Measurements from ENCODE around the gene FGB. TPM values are rescaled to one million over a fixed set of nuclear protein-coding genes. Genes with fewer than 3 reads are reported as not detected.

Gene FGB
- total and polyA plus RNA-seq, 2 of the 13 experiments (the other 11 are each of a cell fraction or from before 2014, with no cell fraction given), result 226 to 784 TPM

DNA sequence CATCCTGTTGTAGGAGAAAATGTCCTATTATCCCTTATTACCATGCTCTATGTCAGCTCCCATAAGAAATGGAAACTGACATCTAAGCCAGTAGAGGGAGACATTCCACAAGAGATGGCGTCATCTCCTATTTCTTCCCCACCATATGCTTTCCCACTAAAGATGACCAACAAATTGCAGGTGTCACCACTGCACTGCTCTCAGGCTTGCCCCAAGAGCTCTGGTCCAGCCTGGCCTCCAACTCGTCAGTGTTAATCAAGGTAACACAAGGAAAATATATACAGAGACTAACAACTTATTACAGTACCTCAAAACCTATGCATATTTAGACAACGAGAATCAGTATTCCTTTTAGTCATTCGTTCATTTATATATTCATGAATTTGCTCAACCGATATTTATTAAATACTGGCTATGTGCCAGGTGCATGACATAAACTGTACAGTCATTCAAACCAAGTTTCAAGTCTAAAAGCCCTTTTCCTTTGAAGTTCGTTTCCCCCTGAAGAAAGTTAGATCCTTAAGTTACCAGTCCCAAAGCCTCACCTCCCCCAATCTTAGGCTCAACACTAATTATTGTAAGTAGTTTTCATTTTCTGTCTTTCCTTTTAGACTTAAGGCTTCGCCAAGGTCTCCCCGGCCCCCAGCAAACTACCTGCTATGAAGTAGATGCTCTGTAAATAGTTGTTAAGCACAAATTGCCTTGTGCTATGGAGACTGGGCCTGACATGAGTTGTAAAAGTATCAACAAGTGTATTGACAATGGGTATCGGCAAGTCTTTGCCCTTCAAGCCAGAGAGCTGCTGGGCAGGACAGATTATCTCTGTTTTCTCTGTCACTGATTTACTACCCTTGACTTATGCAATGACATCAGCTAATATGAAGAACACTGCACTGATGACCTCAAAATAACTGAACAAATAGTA is 3.1 kb upstream of the FGB start (continued):
- no peak for TF ChIP-seq MLXIP (CRISPR knock-in tag; IDR thresholded peaks at IDR 0.05; ENCODE audit: borderline replicate concordance)
- peak; percentile 77; the same call in 1 of the 2 replicates for TF ChIP-seq ZSCAN9 (CRISPR knock-in tag; IDR thresholded peaks at IDR 0.05; ENCODE audit: borderline replicate concordance)
- TF ChIP-seq RERE (CRISPR knock-in tag; IDR thresholded peaks at IDR 0.05; ENCODE audit: low read depth), result peak; percentile 99
- TF ChIP-seq ELF1 (CRISPR knock-in tag; IDR thresholded peaks at IDR 0.05), result no peak
- no peak for TF ChIP-seq MBNL3 (CRISPR knock-in tag; conservative IDR thresholded peaks at IDR 0.05)
- no peak for TF ChIP-seq ZFYVE20 (CRISPR knock-in tag; IDR thresholded peaks at IDR 0.05; ENCODE audit: borderline replicate concordance, low read depth)
- TF ChIP-seq MIXL1 (CRISPR knock-in tag; IDR thresholded peaks at IDR 0.05), result peak; percentile 97
- TF ChIP-seq ZNF180 (CRISPR knock-in tag; IDR thresholded peaks at IDR 0.05; ENCODE audit: borderline replicate concordance, low read depth), result no peak
- TF ChIP-seq RELA (CRISPR knock-in tag; IDR thresholded peaks at IDR 0.05), result no peak
- TF ChIP-seq SPEN (CRISPR knock-in tag; IDR thresholded peaks at IDR 0.05; ENCODE audit: low read depth), result peak; percentile 41; the same call in 1 of the 2 replicates
- no peak for TF ChIP-seq U2AF1 (optimal IDR thresholded peaks at IDR 0.05; ENCODE audit: low read depth, low read length)
- peak; percentile 84 for TF ChIP-seq DRAP1 (CRISPR knock-in tag; IDR thresholded peaks at IDR 0.05)
- no peak for TF ChIP-seq ZNF234 (CRISPR knock-in tag; conservative IDR thresholded peaks at IDR 0.05)
- no peak for TF ChIP-seq JARID2 (CRISPR knock-in tag; IDR thresholded peaks at IDR 0.05; ENCODE audit: insufficient replicate concordance)
- TF ChIP-seq RARA (CRISPR knock-in tag; IDR thresholded peaks at IDR 0.05), result peak; percentile 99
- TF ChIP-seq SOX5 (CRISPR knock-in tag; IDR thresholded peaks at IDR 0.05; ENCODE audit: borderline replicate concordance), result peak; percentile 96
- no peak for TF ChIP-seq ZBTB8A (CRISPR knock-in tag; IDR thresholded peaks at IDR 0.05; ENCODE audit: borderline replicate concordance, low read depth)
- TF ChIP-seq FIP1L1 (IDR thresholded peaks at IDR 0.05; ENCODE audit: borderline replicate concordance, insufficient read depth, low read depth, low read length), result no peak
- TF ChIP-seq, protein P1, sequence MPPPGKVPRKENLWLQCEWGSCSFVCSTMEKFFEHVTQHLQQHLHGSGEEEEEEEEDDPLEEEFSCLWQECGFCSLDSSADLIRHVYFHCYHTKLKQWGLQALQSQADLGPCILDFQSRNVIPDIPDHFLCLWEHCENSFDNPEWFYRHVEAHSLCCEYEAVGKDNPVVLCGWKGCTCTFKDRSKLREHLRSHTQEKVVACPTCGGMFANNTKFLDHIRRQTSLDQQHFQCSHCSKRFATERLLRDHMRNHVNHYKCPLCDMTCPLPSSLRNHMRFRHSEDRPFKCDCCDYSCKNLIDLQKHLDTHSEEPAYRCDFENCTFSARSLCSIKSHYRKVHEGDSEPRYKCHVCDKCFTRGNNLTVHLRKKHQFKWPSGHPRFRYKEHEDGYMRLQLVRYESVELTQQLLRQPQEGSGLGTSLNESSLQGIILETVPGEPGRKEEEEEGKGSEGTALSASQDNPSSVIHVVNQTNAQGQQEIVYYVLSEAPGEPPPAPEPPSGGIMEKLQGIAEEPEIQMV (CRISPR knock-in tag; IDR thresholded peaks at IDR 0.05; ENCODE audit: low read depth), result no peak
